ENCODE measurements around the gene BBS4. TPM values are rescaled to one million over a fixed set of nuclear protein-coding genes. Genes with fewer than 3 reads are reported as not detected.
"Not testable (repeated sequence)": the region's sequence is repeated elsewhere in the genome, so short reads cannot be mapped to it uniquely, and the experiment has no call there.

BBS4 gene
- total and polyA plus RNA-seq, 2 experiments from 2014 or later: 37.9 to 86.8 TPM

DNA sequence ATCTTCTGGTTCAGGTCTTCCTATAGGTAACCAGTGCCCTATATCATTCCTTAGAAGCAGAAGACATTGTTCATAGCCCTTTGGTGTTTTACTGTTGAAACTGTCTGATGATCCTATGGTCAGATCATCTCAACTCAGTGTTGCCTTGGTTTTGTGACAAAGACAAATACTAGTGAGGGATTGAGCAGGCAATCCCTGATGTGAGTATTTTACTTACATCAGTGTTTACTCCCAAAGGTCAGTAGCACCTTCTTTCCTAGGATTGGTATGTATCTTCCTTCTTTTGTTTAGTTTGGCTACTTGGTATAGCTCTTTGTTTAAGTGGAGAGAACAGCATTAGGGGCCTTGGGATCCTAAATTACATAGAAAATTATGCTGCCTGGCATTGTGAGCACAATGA lies 41.1 kb downstream of the BBS4 start:
- TF ChIP-seq, protein P1, sequence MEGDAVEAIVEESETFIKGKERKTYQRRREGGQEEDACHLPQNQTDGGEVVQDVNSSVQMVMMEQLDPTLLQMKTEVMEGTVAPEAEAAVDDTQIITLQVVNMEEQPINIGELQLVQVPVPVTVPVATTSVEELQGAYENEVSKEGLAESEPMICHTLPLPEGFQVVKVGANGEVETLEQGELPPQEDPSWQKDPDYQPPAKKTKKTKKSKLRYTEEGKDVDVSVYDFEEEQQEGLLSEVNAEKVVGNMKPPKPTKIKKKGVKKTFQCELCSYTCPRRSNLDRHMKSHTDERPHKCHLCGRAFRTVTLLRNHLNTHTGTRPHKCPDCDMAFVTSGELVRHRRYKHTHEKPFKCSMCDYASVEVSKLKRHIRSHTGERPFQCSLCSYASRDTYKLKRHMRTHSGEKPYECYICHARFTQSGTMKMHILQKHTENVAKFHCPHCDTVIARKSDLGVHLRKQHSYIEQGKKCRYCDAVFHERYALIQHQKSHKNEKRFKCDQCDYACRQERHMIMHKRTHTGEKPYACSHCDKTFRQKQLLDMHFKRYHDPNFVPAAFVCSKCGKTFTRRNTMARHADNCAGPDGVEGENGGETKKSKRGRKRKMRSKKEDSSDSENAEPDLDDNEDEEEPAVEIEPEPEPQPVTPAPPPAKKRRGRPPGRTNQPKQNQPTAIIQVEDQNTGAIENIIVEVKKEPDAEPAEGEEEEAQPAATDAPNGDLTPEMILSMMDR (IDR thresholded peaks at IDR 0.05; ENCODE audit: low read depth, low read length): no peak
- H3K27me3 ChIP-seq: no peaks in the 10 kb centered on the region
- no peak overlapping the region for H3K27ac ChIP-seq
- no peak overlapping the region for H3K4me3 ChIP-seq
- no peak for DNase-seq (ENCODE audit: low read depth in 1 of 2, low spot score in 1 of 2)
- no peaks in the 10 kb centered on the region for H3K4me1 ChIP-seq (ENCODE audit: low read depth)
- no peaks in the 10 kb centered on the region for H3K9me3 ChIP-seq (ENCODE audit: low read depth)
- H3K36me3 ChIP-seq: no peaks in the 10 kb centered on the region

DNA sequence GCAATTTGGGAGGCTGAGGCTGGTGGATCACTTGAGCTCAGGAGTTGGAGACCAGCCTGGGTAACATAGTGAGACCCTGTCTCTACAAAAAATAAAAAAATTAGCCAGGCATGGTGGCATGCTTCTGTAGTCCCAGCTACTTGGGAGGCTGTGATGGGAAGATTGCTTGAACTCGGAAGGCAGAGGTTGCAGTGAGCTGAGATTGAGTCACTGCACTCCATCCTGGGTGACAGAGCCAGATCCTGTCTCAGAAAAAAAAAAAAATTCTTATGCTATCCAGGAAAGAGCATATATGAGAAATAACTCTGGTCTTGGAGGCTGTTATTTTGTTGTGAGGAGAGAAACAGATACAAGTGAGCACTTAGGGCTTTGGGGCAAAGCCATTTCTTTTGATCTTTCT lies 42.2 kb downstream of the BBS4 start:
- not testable (repeated sequence) for H3K27ac ChIP-seq; DNase-seq (ENCODE audit: low read depth in 1 of 2, low spot score in 1 of 2); H3K36me3 ChIP-seq; H3K4me1 ChIP-seq (ENCODE audit: low read depth); H3K9me3 ChIP-seq (ENCODE audit: low read depth); H3K4me3 ChIP-seq; H3K27me3 ChIP-seq

DNA sequence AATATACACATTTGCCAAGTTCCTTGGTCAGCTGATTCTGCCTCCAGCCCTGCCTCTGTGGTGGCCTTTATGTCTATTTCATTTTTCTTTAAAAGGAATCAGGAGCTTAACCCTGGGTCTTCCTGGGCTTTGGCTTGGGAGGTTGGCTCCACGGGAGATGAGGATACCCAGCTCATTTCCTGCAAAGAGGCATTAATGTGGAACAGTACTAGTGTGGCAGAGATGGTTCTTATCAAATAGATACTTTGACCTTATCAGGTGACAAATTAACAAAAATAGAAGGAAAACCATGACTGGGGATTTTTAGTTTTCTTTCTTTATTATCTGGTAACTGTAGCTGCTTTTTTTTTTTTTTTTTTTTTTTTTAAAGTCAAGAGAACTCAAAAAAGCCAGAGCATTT lies 42.8 kb downstream of the BBS4 start:
- TF ChIP-seq, protein P1 (IDR thresholded peaks at IDR 0.05; ENCODE audit: low read depth, low read length): no peak
- Histone ChIP-seq H3K4me3 (no peak overlapping the region), H3K27ac (no peak overlapping the region), H3K9me3 (ENCODE audit: low read depth) (no peaks in the 10 kb centered on the region), H3K27me3 (no peaks in the 10 kb centered on the region), H3K36me3 (peaks cover 4% of the 10 kb centered on the region), H3K4me1 (ENCODE audit: low read depth) (no peaks in the 10 kb centered on the region)
- DNase-seq (ENCODE audit: low read depth in 1 of 2, low spot score in 1 of 2): no peak

DNA sequence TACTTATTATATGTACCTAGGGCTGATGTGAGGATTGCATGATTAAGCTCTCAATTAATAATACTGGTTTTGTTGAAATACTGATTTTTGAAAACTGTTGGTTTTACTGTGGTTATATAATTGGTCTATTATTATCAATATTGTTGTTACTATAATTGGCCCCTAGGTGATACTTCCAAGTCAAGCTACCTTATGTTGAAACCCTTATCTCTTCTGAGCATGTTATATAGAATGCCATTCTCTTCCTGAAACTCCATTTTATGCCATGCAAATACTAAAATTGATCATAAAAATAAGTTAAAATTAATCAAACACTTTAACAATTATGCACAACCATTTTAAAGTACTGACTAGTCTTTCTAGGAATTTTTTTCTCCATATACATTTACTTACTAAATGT lies 46.1 kb downstream of the BBS4 start:
- no peak overlapping the region for H3K4me3 ChIP-seq
- H3K4me1 ChIP-seq (ENCODE audit: low read depth): no peaks in the 10 kb centered on the region
- H3K9me3 ChIP-seq (ENCODE audit: low read depth): no peaks in the 10 kb centered on the region
- TF ChIP-seq, protein P1 (IDR thresholded peaks at IDR 0.05; ENCODE audit: low read depth, low read length): no peak
- H3K27ac ChIP-seq: no peak overlapping the region
- DNase-seq (ENCODE audit: low read depth in 1 of 2, low spot score in 1 of 2): no peak
- peaks cover 7% of the 10 kb centered on the region for H3K36me3 ChIP-seq
- H3K27me3 ChIP-seq: no peaks in the 10 kb centered on the region

DNA sequence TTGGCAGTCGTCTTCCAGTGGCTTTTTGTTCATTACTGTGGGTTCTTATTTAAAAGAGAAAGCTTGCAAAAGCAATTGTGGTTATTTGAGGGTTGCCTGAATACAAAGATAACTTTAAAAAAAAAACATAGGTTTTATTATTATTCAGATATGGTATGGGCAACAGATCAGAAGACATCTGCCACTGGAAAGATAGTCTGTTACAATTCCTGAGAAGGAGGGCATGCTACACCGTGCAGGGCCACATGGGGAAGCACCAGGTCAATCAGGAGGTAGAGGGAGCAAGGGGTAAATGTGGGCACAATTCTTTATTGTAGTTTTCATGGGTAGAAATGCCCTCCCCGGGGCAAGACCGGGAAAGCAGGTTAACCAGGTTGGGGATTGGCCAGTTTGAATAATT lies 46.5 kb downstream of the BBS4 start:
- DNase-seq (ENCODE audit: low read depth in 1 of 2, low spot score in 1 of 2): no peak
- Histone ChIP-seq H3K27me3 (no peaks in the 10 kb centered on the region), H3K36me3 (peaks cover 7% of the 10 kb centered on the region), H3K27ac (no peak overlapping the region), H3K4me3 (no peak overlapping the region), H3K4me1 (ENCODE audit: low read depth) (no peaks in the 10 kb centered on the region), H3K9me3 (ENCODE audit: low read depth) (no peaks in the 10 kb centered on the region)
- TF ChIP-seq, protein P1 (IDR thresholded peaks at IDR 0.05; ENCODE audit: low read depth, low read length): no peak

DNA sequence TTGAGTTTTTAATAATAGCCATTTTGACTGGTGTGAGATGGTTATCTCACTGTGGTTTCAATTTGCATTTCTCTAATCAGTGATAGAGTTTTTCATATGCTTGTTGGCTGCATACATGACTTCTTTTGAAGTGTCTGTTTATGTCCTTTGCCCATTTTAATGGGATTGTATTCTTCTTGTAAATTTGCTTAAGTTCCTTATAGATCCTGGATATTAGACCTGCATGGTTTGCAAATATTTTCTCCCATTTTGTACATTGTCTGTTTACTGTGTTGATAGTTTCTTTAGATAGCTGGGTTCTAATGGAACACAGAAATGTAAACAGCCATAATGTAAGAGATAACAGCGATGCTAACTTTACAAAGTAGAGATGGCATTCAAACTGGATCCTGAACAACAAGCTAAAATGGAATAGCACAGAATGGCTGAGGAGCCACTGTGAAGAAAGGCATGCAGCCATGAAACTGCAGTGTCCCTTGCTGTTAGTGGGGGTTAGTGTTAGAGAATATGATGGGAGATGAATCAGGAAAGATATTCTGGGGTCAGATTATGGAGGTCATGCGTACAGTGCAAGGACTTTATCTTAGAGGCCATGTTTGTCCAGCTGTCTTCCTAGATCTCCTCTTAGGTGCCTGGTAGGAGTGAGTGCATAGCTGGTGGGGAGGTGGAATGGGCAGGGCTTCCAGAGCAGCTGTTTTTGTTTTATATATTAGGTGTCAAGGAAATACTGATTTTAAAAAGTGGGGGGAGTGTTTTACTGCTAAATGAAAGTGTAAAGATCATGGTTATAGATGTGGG lies 48.1 kb downstream of the BBS4 start:
- DNase-seq (ENCODE audit: low read depth in 1 of 2, low spot score in 1 of 2): no peak
- Histone ChIP-seq H3K36me3 (peaks cover 17% of the 10 kb centered on the region), H3K9me3 (ENCODE audit: low read depth) (no peaks in the 10 kb centered on the region), H3K27ac (no peak overlapping the region), H3K4me1 (ENCODE audit: low read depth) (no peaks in the 10 kb centered on the region), H3K4me3 (no peak overlapping the region), H3K27me3 (no peaks in the 10 kb centered on the region)
- TF ChIP-seq, protein P1 (IDR thresholded peaks at IDR 0.05; ENCODE audit: low read depth, low read length): no peak

Measured in cardiac muscle cell (in vitro differentiated cells and primary cell).